K562 (cell line): ENCODE data around the gene NEDD9. TPM values are rescaled to one million over a fixed set of nuclear protein-coding genes. Genes with fewer than 3 reads are reported as not detected.

Experiments used
- CREB1 ChIP-seq, 2 experiments: sonication (generic) in 1 of 2; formaldehyde crosslinking in 1 of 2; IDR thresholded peaks; 2 replicates each; pipeline versions ENCODE4 v1.6.1 to v1.8.0; 2012 to 2022; ENCODE audit warnings: inconsistent platforms in 1 of 2, mild to moderate bottlenecking in 1 of 2, missing genetic modification reagents in 1 of 2, moderate library complexity in 1 of 2
- E2F8 ChIP-seq: fragments of 450-650 bp; IDR thresholded peaks from 2 replicates; pipeline ENCODE4 v1.7.1; 2018; ENCODE audit warnings: mild to moderate bottlenecking, low read depth; ENCODE audit not compliant: partially characterized antibody
- ELF4 ChIP-seq: fragments of 450-650 bp; formaldehyde crosslinking; IDR thresholded peaks from 2 replicates; pipeline ENCODE4 v1.4.0; 2022; ENCODE audit warnings: missing genetic modification characterization
- ETV6 ChIP-seq, 3 experiments: fragments of 150-350 bp in 1 of 3; sonication (generic) in 1 of 3; formaldehyde crosslinking in 1 of 3; IDR thresholded peaks; 2 replicates each; pipeline versions ENCODE4 v1.6.1 to v1.8.0; 2014 to 2022; ENCODE audit warnings: borderline replicate concordance in 2 of 3, low read depth in 2 of 3, antibody characterized with exemption in 1 of 3, low read length in 1 of 3, mild to moderate bottlenecking in 1 of 3, missing genetic modification reagents in 1 of 3
- HMBOX1 ChIP-seq: sonication (generic); IDR thresholded peaks from 2 replicates; pipeline ENCODE4 v1.6.1; 2016
- IRF2 ChIP-seq: sonication (generic); formaldehyde crosslinking; IDR thresholded peaks from 2 replicates; pipeline ENCODE4 v1.8.1; 2022; ENCODE audit warnings: mild to moderate bottlenecking, missing genetic modification reagents
- MCM2 ChIP-seq: fragments of 450-650 bp; IDR thresholded peaks from 2 replicates; pipeline ENCODE4 v1.6.1; 2017; ENCODE audit warnings: low read depth, mild to moderate bottlenecking
- NFRKB ChIP-seq: fragments of 450-650 bp; IDR thresholded peaks from 2 replicates; pipeline ENCODE4 v1.6.1; 2016; ENCODE audit warnings: low read depth
- RCOR1 ChIP-seq, 2 experiments: IDR thresholded peaks; 2 replicates each; pipeline ENCODE4 v1.6.1; 2012; ENCODE audit warnings: low read depth in 2 of 2, low read length in 2 of 2, borderline replicate concordance in 1 of 2, improper control_type of control experiment in 1 of 2
- RNF219 ChIP-seq: fragments of 250-450 bp; sonication (Bioruptor Pico); IDR thresholded peaks from 2 replicates; pipeline ENCODE4 v1.5.0; 2022; ENCODE audit warnings: mild to moderate bottlenecking
- ZBTB33 ChIP-seq: sonication (generic); formaldehyde crosslinking; IDR thresholded peaks from 2 replicates; pipeline ENCODE4 v1.8.1; 2023; ENCODE audit warnings: mild to moderate bottlenecking, missing genetic modification reagents
- ZMIZ1 ChIP-seq, 2 experiments: fragments of 150-350 bp in 1 of 2; IDR thresholded peaks; 2 replicates each; pipeline ENCODE4 v1.6.1; 2012 to 2016; ENCODE audit warnings: low read depth in 2 of 2, low read length in 2 of 2, mild to moderate bottlenecking in 1 of 2, moderate library complexity in 1 of 2
- polyA plus RNA-seq, 8 experiments: library from polyadenylated mRNA; depleted of rRNA in 4 of 8; stranded (reverse) in 5 of 8; unstranded in 3 of 8; fragments of >200 nt; fragmentation: Nextera tagmentation in 2 of 8; fragmentation: Illumina TruSeq in 1 of 8; extraction: Ambion mirVana in 2 of 8; extraction: Trizol in 1 of 8; gene quantifications; 2 replicates each; pipeline versions ENCODE4 v1.2.1 to v1.2.3, GENCODE V29; 2011 to 2014; ENCODE audit warnings: inconsistent platforms in 1 of 8, missing spikeins in 1 of 8
- total RNA-seq, 7 experiments: library from RNA; depleted of rRNA in 6 of 7; stranded (reverse); fragments of >200 nt in 6 of 7; fragmentation: Illumina TruSeq in 2 of 7; extraction: Trizol in 2 of 7; gene quantifications; 2 replicates each; pipeline versions ENCODE4 v1.2.1 to v1.2.3, GENCODE V29; 2011 to 2021; ENCODE audit warnings: low replicate concordance in 1 of 7

Gene NEDD9
- total and polyA plus RNA-seq, 9 of the 15 experiments (the other 6 are each of a cell fraction or from before 2014, with no cell fraction given): 0.04 to 0.18 (median 0.15) TPM; not detected in 6

- TF ChIP-seq E2F8 (no peak), HMBOX1 (0 out of 2 replicates have a peak, but pooled peaks have one; percentile 9), CREB1 (IDR thresholded peaks at IDR 0.05) (no peak), CREB1 (CRISPR knock-in tag; IDR thresholded peaks at IDR 0.05) (no peak), RCOR1 (IDR thresholded peaks at IDR 0.05; ENCODE audit: borderline replicate concordance in 1 of 2, low read depth in 2 of 2, low read length in 2 of 2) (no peak), ZBTB33 (CRISPR knock-in tag) (no peak), NFRKB (peak; percentile 48), ZMIZ1 (IDR thresholded peaks at IDR 0.05; ENCODE audit: low read depth in 2 of 2, low read length in 2 of 2) (no peak), ELF4 (CRISPR knock-in tag) (0 out of 2 replicates have a peak, but pooled peaks have one; percentile 5), IRF2 (CRISPR knock-in tag) (no peak), RNF219 (CRISPR knock-in tag) (no peak), MCM2 (no peak), ETV6 (IDR thresholded peaks at IDR 0.05; ENCODE audit: borderline replicate concordance in 1 of 2, low read depth in 2 of 2, low read length in 1 of 2) (no peak), ETV6 (CRISPR knock-in tag; IDR thresholded peaks at IDR 0.05; ENCODE audit: borderline replicate concordance) (no peak)
Measured at GRCh38 chr6:11232770-11233626, 530 bp upstream of the NEDD9 start (continued).
